Hepatocyte (in vitro differentiated cells): Measurements from ENCODE around the gene GLI2.

Source experiments
- EZH2 ChIP-seq: fragments of 200-600 bp; sonication (generic); IDR thresholded peaks from 2 replicates; pipeline ENCODE4 v1.6.1; 2016; ENCODE audit warnings: antibody characterized with exemption, mild to moderate bottlenecking, borderline replicate concordance
- TF ChIP-seq, protein P1 (sequence below): fragments of 200-600 bp; sonication (generic); IDR thresholded peaks from 2 replicates; pipeline ENCODE4 v1.5.1; 2016; ENCODE audit warnings: antibody characterized with exemption, mild to moderate bottlenecking; ENCODE audit not compliant: poor library complexity

DNA sequence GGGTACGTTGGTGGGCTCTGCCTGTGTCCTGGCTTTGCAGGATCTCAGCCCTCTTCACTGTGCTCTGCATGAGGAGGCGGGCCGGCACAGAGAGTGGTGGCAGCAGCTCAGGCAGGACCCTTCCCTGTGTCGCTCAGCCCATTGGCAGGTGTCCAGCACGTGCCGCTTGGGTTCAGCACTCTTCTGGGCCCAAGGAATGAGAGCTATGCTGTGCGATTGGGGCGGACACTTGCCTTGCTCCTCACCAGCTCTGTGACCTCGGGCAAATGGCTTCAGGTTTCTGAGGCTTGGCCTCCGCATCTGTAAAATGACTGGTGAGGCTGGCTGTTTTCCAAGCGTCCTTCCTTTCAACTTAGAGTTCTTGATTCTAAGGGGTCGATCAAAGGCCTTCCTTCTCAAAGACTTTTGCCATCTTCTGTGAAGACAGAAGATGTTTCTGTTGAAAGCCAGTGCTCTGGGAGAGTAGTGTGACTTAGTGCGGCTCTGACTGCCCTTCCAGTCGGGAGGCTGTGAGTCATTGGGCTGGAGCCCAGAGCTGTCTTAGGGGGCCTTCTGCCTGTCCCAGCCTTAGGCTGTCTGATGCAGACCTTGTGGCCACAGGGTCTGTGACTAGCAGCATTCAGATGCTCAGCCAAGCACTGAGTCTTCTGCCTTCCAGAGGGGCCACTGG lies 35.6 kb downstream of the GLI2 start:
- TF ChIP-seq, protein P1, sequence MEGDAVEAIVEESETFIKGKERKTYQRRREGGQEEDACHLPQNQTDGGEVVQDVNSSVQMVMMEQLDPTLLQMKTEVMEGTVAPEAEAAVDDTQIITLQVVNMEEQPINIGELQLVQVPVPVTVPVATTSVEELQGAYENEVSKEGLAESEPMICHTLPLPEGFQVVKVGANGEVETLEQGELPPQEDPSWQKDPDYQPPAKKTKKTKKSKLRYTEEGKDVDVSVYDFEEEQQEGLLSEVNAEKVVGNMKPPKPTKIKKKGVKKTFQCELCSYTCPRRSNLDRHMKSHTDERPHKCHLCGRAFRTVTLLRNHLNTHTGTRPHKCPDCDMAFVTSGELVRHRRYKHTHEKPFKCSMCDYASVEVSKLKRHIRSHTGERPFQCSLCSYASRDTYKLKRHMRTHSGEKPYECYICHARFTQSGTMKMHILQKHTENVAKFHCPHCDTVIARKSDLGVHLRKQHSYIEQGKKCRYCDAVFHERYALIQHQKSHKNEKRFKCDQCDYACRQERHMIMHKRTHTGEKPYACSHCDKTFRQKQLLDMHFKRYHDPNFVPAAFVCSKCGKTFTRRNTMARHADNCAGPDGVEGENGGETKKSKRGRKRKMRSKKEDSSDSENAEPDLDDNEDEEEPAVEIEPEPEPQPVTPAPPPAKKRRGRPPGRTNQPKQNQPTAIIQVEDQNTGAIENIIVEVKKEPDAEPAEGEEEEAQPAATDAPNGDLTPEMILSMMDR, result no peak
- TF ChIP-seq EZH2, result no peak
